Urinary bladder (tissue), 4 donors: Measurements from ENCODE around the gene ZDHHC14. TPM values are rescaled to one million over a fixed set of nuclear protein-coding genes. Genes with fewer than 3 reads are reported as not detected.
"Not testable (repeated sequence)": the region's sequence is repeated elsewhere in the genome, so short reads cannot be mapped to it uniquely, and the experiment has no call there.

Experiments
- DNase-seq: peaks from one replicate; pipeline ENCODE4 v3.0.0-alpha.2; 2015; ENCODE audit errors: extremely low spot score
- H3K27ac ChIP-seq: one replicate; pipeline ENCODE4 v1.5.1; 2013; ENCODE audit warnings: low read depth, mild to moderate bottlenecking, moderate library complexity
- H3K36me3 ChIP-seq: one replicate; pipeline ENCODE4 v1.6.1; 2013; ENCODE audit warnings: mild to moderate bottlenecking, moderate library complexity; ENCODE audit not compliant: insufficient read depth
- H3K4me1 ChIP-seq: one replicate; pipeline ENCODE4 v1.6.1; 2013; ENCODE audit warnings: mild to moderate bottlenecking, moderate library complexity; ENCODE audit not compliant: insufficient read depth
- H3K4me3 ChIP-seq: one replicate; pipeline ENCODE4 v1.5.1; 2013; ENCODE audit warnings: low read depth, low read length
- WGBS: extraction: QIAGEN DNeasy Blood & Tissue Kit; methylation state at CpG from one replicate; pipeline ENCODE4 v1.1.7; 2013; 5-methylcytosine and 5-hydroxymethylcytosine counted together
- polyA plus RNA-seq: library from polyadenylated mRNA; stranded (reverse); fragments of 200-250 nt; gene quantifications from one replicate; pipeline ENCODE4 v1.2.3, GENCODE V29; 2013
- total RNA-seq: library from RNA; depleted of rRNA; stranded (reverse); fragments of >200 nt; gene quantifications from one replicate; pipeline ENCODE4 v1.2.3, GENCODE V29; 2014
- donor health status: healthy with polysubstance abuse.
- donor health status: healthy.

ZDHHC14 gene
- total RNA-seq (10.2 TPM), polyA plus RNA-seq (9.6 TPM)

GRCh38 chr6:157380779-157381561 is at the start of gene ZDHHC14:
Gene ZDHHC14 (plus strand): TSS chr6:157381190.
- peak within 1 kb of the TSS; percentile 97 for H3K4me3 ChIP-seq
- DNase-seq = no peak
- no peaks in the 10 kb centered on the region for H3K36me3 ChIP-seq
- peak within 1 kb of the TSS; percentile 96 for H3K27ac ChIP-seq
- H3K4me1 ChIP-seq = no peaks in the 10 kb centered on the region
- WGBS = under 1% methylated on average over 106 of the region's 106 CpGs

- Histone ChIP-seq H3K4me3 (no peak overlapping the region), H3K36me3 (no peaks in the 10 kb centered on the region), H3K27ac (no peak overlapping the region), H3K4me1 (no peaks in the 10 kb centered on the region)
- DNase-seq = no peak
- WGBS = 91% methylated on average over 7 of the region's 7 CpGs
These were observed 48.2 kb upstream of the ZDHHC14 start for GRCh38 chr6:157332813-157333212.

GRCh38 chr6:157333537-157333936 is 47.5 kb upstream of the ZDHHC14 start:
- WGBS = 82% methylated on average over 4 of the region's 4 CpGs
- no peaks in the 10 kb centered on the region for H3K4me1 ChIP-seq
- no peak overlapping the region for H3K4me3 ChIP-seq
- H3K36me3 ChIP-seq = no peaks in the 10 kb centered on the region
- no peak for DNase-seq
- H3K27ac ChIP-seq = no peak overlapping the region

GRCh38 chr6:157333956-157334355 is 47.0 kb upstream of the ZDHHC14 start:
- DNase-seq = no peak
- Histone ChIP-seq H3K4me3 (no peak overlapping the region), H3K27ac (no peak overlapping the region), H3K36me3 (no peaks in the 10 kb centered on the region), H3K4me1 (no peaks in the 10 kb centered on the region)
- 82% methylated on average over 3 of the region's 3 CpGs for WGBS

- no peaks in the 10 kb centered on the region for H3K4me1 ChIP-seq
- no peaks in the 10 kb centered on the region for H3K36me3 ChIP-seq
- WGBS = 48% methylated on average over 6 of the region's 6 CpGs
- no peak overlapping the region for H3K4me3 ChIP-seq
- no peak for DNase-seq
- H3K27ac ChIP-seq = no peak overlapping the region
These were observed 45.2 kb upstream of the ZDHHC14 start for GRCh38 chr6:157335829-157336228.

GRCh38 chr6:157337276-157337675 is 43.7 kb upstream of the ZDHHC14 start:
- WGBS = 84% methylated on average over 3 of the region's 3 CpGs
- not testable (repeated sequence) for H3K4me3 ChIP-seq, H3K4me1 ChIP-seq, H3K36me3 ChIP-seq, H3K27ac ChIP-seq, DNase-seq

GRCh38 chr6:157337751-157338150 is 43.2 kb upstream of the ZDHHC14 start:
- Histone ChIP-seq H3K36me3 (no peaks in the 10 kb centered on the region), H3K27ac (no peak overlapping the region), H3K4me3 (no peak overlapping the region), H3K4me1 (no peaks in the 10 kb centered on the region)
- WGBS = 74% methylated on average over 2 of the region's 2 CpGs
- DNase-seq = no peak

GRCh38 chr6:157339432-157339831 is 41.6 kb upstream of the ZDHHC14 start:
- no peaks in the 10 kb centered on the region for H3K4me1 ChIP-seq
- H3K27ac ChIP-seq = no peak overlapping the region
- no peak overlapping the region for H3K4me3 ChIP-seq
- no peaks in the 10 kb centered on the region for H3K36me3 ChIP-seq
- 78% methylated on average over 1 of the region's 1 CpG for WGBS
- no peak for DNase-seq

GRCh38 chr6:157343732-157344131 is 37.3 kb upstream of the ZDHHC14 start:
- H3K4me1 ChIP-seq = no peaks in the 10 kb centered on the region
- no peak overlapping the region for H3K27ac ChIP-seq
- WGBS = 63% methylated on average over 4 of the region's 4 CpGs
- H3K4me3 ChIP-seq = no peak overlapping the region
- no peak for DNase-seq
- H3K36me3 ChIP-seq = no peaks in the 10 kb centered on the region

- WGBS = 54% methylated on average over 2 of the region's 2 CpGs
- H3K27ac ChIP-seq = no peak overlapping the region
- no peaks in the 10 kb centered on the region for H3K4me1 ChIP-seq
- no peak overlapping the region for H3K4me3 ChIP-seq
- DNase-seq = no peak
- H3K36me3 ChIP-seq = no peaks in the 10 kb centered on the region
These were observed 34.6 kb upstream of the ZDHHC14 start for GRCh38 chr6:157346373-157346772.

GRCh38 chr6:157358287-157358686 is 22.7 kb upstream of the ZDHHC14 start:
- Histone ChIP-seq H3K36me3 (no peaks in the 10 kb centered on the region), H3K4me1 (no peaks in the 10 kb centered on the region), H3K4me3 (no peak overlapping the region), H3K27ac (no peak overlapping the region)
- WGBS = 80% methylated on average over 8 of the region's 8 CpGs
- no peak for DNase-seq

GRCh38 chr6:157361886-157362285 is 19.1 kb upstream of the ZDHHC14 start:
- Histone ChIP-seq H3K4me1 (no peaks in the 10 kb centered on the region), H3K27ac (no peak overlapping the region), H3K36me3 (no peaks in the 10 kb centered on the region), H3K4me3 (no peak overlapping the region)
- DNase-seq = no peak
- 70% methylated on average over 3 of the region's 3 CpGs for WGBS

GRCh38 chr6:157364705-157365104 is 16.3 kb upstream of the ZDHHC14 start:
- WGBS = 97% methylated on average over 1 of the region's 1 CpG
- no peaks in the 10 kb centered on the region for H3K36me3 ChIP-seq
- no peaks in the 10 kb centered on the region for H3K4me1 ChIP-seq
- H3K4me3 ChIP-seq = no peak overlapping the region
- H3K27ac ChIP-seq = no peak overlapping the region
- DNase-seq = no peak

- no peak for DNase-seq
- Histone ChIP-seq H3K4me3 (no peak overlapping the region), H3K36me3 (no peaks in the 10 kb centered on the region)
These were observed 14.3 kb upstream of the ZDHHC14 start for GRCh38 chr6:157366648-157367047.

More at GRCh38 chr6:157366648-157367047, 14.3 kb upstream of the ZDHHC14 start:
- WGBS = 87% methylated on average over 11 of the region's 11 CpGs
- no peaks in the 10 kb centered on the region for H3K4me1 ChIP-seq
- no peak overlapping the region for H3K27ac ChIP-seq
